A673 (cell line): ENCODE measurements around the gene ITLN1. TPM values are rescaled to one million over a fixed set of nuclear protein-coding genes. Genes with fewer than 3 reads are reported as not detected.

Experiments
- BruUV-seq: library from RNA; stranded (reverse); fragments of 400-500 nt; replicated peaks from 2 replicates; lab custom pipeline; 2021; lab: Mats Ljungman, UMichigan
- CTCF ChIA-PET: fragments of 300-600 bp; sonication (Branson Sonifier 250); formaldehyde crosslinking; loops from one replicate; lab custom pipeline; 2022; ENCODE audit warnings: antibody characterized with exemption; lab: Charles Lee
- POLR2A ChIA-PET: fragments of 300-600 bp; sonication (Branson Sonifier 250); formaldehyde crosslinking; loops from one replicate; lab custom pipeline; 2022; ENCODE audit warnings: antibody characterized with exemption; ENCODE audit not compliant: low non-redundant PET; lab: Charles Lee
- DNase-seq: peaks from one replicate; pipeline ENCODE4 v3.0.0-alpha.2; 2015; ENCODE audit warnings: low spot score
- H3K27ac ChIP-seq: fragments of 200-600 bp; sonication (generic); 2 replicates; pipeline ENCODE4 v1.5.1; 2016; ENCODE audit warnings: mixed run types, low read depth, mild to moderate bottlenecking, mixed read lengths, antibody characterized with exemption, low read length; ENCODE audit not compliant: poor library complexity, severe bottlenecking
- H3K27me3 ChIP-seq: fragments of 200-600 bp; sonication (generic); replicated peaks from 2 replicates; pipeline ENCODE4 v1.6.1; 2017; ENCODE audit warnings: mixed run types, low read depth, mild to moderate bottlenecking, mixed read lengths, antibody characterized with exemption, low read length; ENCODE audit not compliant: insufficient read depth, poor library complexity
- H3K36me3 ChIP-seq: fragments of 200-600 bp; sonication (generic); 2 replicates; pipeline ENCODE4 v1.6.1; 2016; ENCODE audit warnings: mixed run types, mild to moderate bottlenecking, mixed read lengths, antibody characterized with exemption, low read length; ENCODE audit not compliant: insufficient read depth, poor library complexity, severe bottlenecking
- H3K4me1 ChIP-seq: fragments of 200-600 bp; sonication (generic); 2 replicates; pipeline ENCODE4 v1.6.1; 2017; ENCODE audit warnings: mixed run types, mild to moderate bottlenecking, mixed read lengths, antibody characterized with exemption, low read length; ENCODE audit not compliant: insufficient read depth, poor library complexity, severe bottlenecking
- H3K4me3 ChIP-seq: fragments of 200-600 bp; sonication (generic); 2 replicates; pipeline ENCODE4 v1.5.1; 2016; ENCODE audit warnings: low read depth, mixed run types, mild to moderate bottlenecking, mixed read lengths, low read length; ENCODE audit not compliant: poor library complexity, severe bottlenecking
- H3K9me3 ChIP-seq: fragments of 200-600 bp; sonication (generic); 2 replicates; pipeline ENCODE4 v1.6.1; 2016; ENCODE audit warnings: mixed run types, low read depth, mild to moderate bottlenecking, mixed read lengths, antibody characterized with exemption, low read length; ENCODE audit not compliant: poor library complexity, severe bottlenecking
- CTCF ChIP-seq: fragments of 300-800, 200-600 bp; sonication (generic); conservative IDR thresholded peaks from 2 replicates; pipeline ENCODE4 v1.5.1; 2017; ENCODE audit warnings: low read depth, mild to moderate bottlenecking, antibody characterized with exemption, low read length, moderate library complexity, mixed read lengths
- EZH2 ChIP-seq: fragments of 200-600 bp; sonication (generic); IDR thresholded peaks from 2 replicates; pipeline ENCODE4 v1.6.1; 2017; ENCODE audit warnings: borderline replicate concordance, low read depth, mild to moderate bottlenecking, mixed read lengths, antibody characterized with exemption, low read length; ENCODE audit not compliant: poor library complexity, severe bottlenecking
- intact Hi-C: fragments of 100-400 bp; cut with micrococcal nuclease; formaldehyde crosslinking; loops from one replicate; pipeline ENCODE4 v1.10.0; 2022; ENCODE audit not compliant: unreplicated experiment
- total RNA-seq: library from RNA; stranded (reverse); gene quantifications from 2 replicates; pipeline ENCODE4 v1.2.3, GENCODE V29; 2021

ITLN1 gene
- total RNA-seq, 1 experiment from 2014 or later = not detected

GRCh38 chr1:160911925-160912324 lies 26.9 kb upstream of the ITLN1 start:
- Histone ChIP-seq H3K4me3 (no peak overlapping the region), H3K27me3 (peaks cover 6% of the 10 kb centered on the region), H3K9me3 (no peaks in the 10 kb centered on the region), H3K4me1 (no peaks in the 10 kb centered on the region), H3K27ac (no peak overlapping the region), H3K36me3 (no peaks in the 10 kb centered on the region)
- intact Hi-C loops = no loop called here
- CTCF ChIA-PET = no interaction called here
- BruUV-seq = no TSS peak
- DNase-seq = no peak
- POLR2A ChIA-PET = no interaction called here
- TF ChIP-seq CTCF = no peak
- TF ChIP-seq EZH2 = no peak

- POLR2A ChIA-PET = no interaction called here
Measured at GRCh38 chr1:160911441-160911840, 26.5 kb upstream of the ITLN1 start.

GRCh38 chr1:160910170-160910750 lies 25.3 kb upstream of the ITLN1 start:
- no peak overlapping the region for H3K27ac ChIP-seq
- no peaks in the 10 kb centered on the region for H3K4me1 ChIP-seq
- TF ChIP-seq CTCF (no peak), EZH2 (no peak)
- BruUV-seq = no TSS peak
- H3K36me3 ChIP-seq = no peaks in the 10 kb centered on the region
- no peak overlapping the region for H3K4me3 ChIP-seq
- no peaks in the 10 kb centered on the region for H3K9me3 ChIP-seq
- no peak for DNase-seq
- POLR2A ChIA-PET = no interaction called here
- CTCF ChIA-PET = no interaction called here
- intact Hi-C loops = no loop called here
- no peaks in the 10 kb centered on the region for H3K27me3 ChIP-seq

More at GRCh38 chr1:160911441-160911840, 26.5 kb upstream of the ITLN1 start:
- Histone ChIP-seq H3K27me3 (peaks cover 1% of the 10 kb centered on the region), H3K36me3 (no peaks in the 10 kb centered on the region), H3K4me3 (no peak overlapping the region), H3K9me3 (no peaks in the 10 kb centered on the region), H3K27ac (no peak overlapping the region), H3K4me1 (no peaks in the 10 kb centered on the region)
- intact Hi-C loops = no loop called here
- no peak for DNase-seq
- no TSS peak for BruUV-seq
- TF ChIP-seq EZH2 (no peak), CTCF (no peak)
- CTCF ChIA-PET = no interaction called here
